ENCODE measurements around the gene C12orf54.
A peak's percentile ranks its signal among the peaks of the same experiment; 100 is the strongest.
"Not testable (repeated sequence)": the region's sequence is repeated elsewhere in the genome, so short reads cannot be mapped to it uniquely, and the experiment has no call there.

Gene C12orf54

GRCh38 chr12:48482930-48483329, 632 bp downstream of the C12orf54 start:
- H3K27ac Mint-ChIP-seq, result no peak overlapping the region
- peaks cover 22% of the 10 kb centered on the region for H3K27me3 Mint-ChIP-seq
- H3K36me3 Mint-ChIP-seq (ENCODE audit: low read depth), result no peaks in the 10 kb centered on the region
- peaks cover 4% of the 10 kb centered on the region for H3K9me3 Mint-ChIP-seq
- H3K4me1 Mint-ChIP-seq (ENCODE audit: low read depth), result no peaks in the 10 kb centered on the region
- H3K4me3 Mint-ChIP-seq, result no peak overlapping the region

GRCh38 chr12:48486261-48486660, 4.0 kb downstream of the C12orf54 start:
- Mint-ChIP-seq H3K9me3 (no peaks in the 10 kb centered on the region), H3K36me3 (ENCODE audit: low read depth) (no peaks in the 10 kb centered on the region), H3K4me1 (ENCODE audit: low read depth) (no peaks in the 10 kb centered on the region), H3K27me3 (peaks cover 26% of the 10 kb centered on the region), H3K27ac (no peak overlapping the region), H3K4me3 (no peak overlapping the region)

GRCh38 chr12:48486679-48487078, 4.4 kb downstream of the C12orf54 start:
- H3K27me3 Mint-ChIP-seq, result peaks cover 26% of the 10 kb centered on the region
- H3K4me3 Mint-ChIP-seq, result no peak overlapping the region
- no peaks in the 10 kb centered on the region for H3K9me3 Mint-ChIP-seq
- no peaks in the 10 kb centered on the region for H3K4me1 Mint-ChIP-seq (ENCODE audit: low read depth)
- no peaks in the 10 kb centered on the region for H3K36me3 Mint-ChIP-seq (ENCODE audit: low read depth)
- no peak overlapping the region for H3K27ac Mint-ChIP-seq

- H3K9me3 Mint-ChIP-seq, result no peaks in the 10 kb centered on the region
- H3K4me3 Mint-ChIP-seq, result no peak overlapping the region
- no peak overlapping the region for H3K27ac Mint-ChIP-seq
- H3K36me3 Mint-ChIP-seq (ENCODE audit: low read depth), result no peaks in the 10 kb centered on the region
- H3K27me3 Mint-ChIP-seq, result peaks cover 20% of the 10 kb centered on the region
- H3K4me1 Mint-ChIP-seq (ENCODE audit: low read depth), result no peaks in the 10 kb centered on the region
These were observed 6.7 kb downstream of the C12orf54 start for GRCh38 chr12:48489012-48489411.

GRCh38 chr12:48489456-48489855, 7.2 kb downstream of the C12orf54 start:
- not testable (repeated sequence) for H3K36me3 Mint-ChIP-seq (ENCODE audit: low read depth); H3K4me1 Mint-ChIP-seq (ENCODE audit: low read depth); H3K4me3 Mint-ChIP-seq; H3K9me3 Mint-ChIP-seq; H3K27ac Mint-ChIP-seq
- H3K27me3 Mint-ChIP-seq, result peaks cover 20% of the 10 kb centered on the region

- not testable (repeated sequence) for H3K4me1 Mint-ChIP-seq (ENCODE audit: low read depth); H3K4me3 Mint-ChIP-seq; H3K36me3 Mint-ChIP-seq (ENCODE audit: low read depth); H3K27ac Mint-ChIP-seq; H3K9me3 Mint-ChIP-seq
- peaks cover 18% of the 10 kb centered on the region for H3K27me3 Mint-ChIP-seq
These were observed 18.0 kb downstream of the C12orf54 start for GRCh38 chr12:48500281-48500680.

GRCh38 chr12:48506836-48507235, 24.5 kb downstream of the C12orf54 start:
- H3K27ac Mint-ChIP-seq; H3K36me3 Mint-ChIP-seq (ENCODE audit: low read depth); H3K4me1 Mint-ChIP-seq (ENCODE audit: low read depth); H3K9me3 Mint-ChIP-seq; H3K4me3 Mint-ChIP-seq: not testable (repeated sequence)
- peaks cover 40% of the 10 kb centered on the region for H3K27me3 Mint-ChIP-seq

GRCh38 chr12:48508987-48509386, 26.7 kb downstream of the C12orf54 start:
- no peak overlapping the region for H3K27ac Mint-ChIP-seq
- H3K4me1 Mint-ChIP-seq (ENCODE audit: low read depth), result peaks cover 21% of the 10 kb centered on the region
- peaks cover 4% of the 10 kb centered on the region for H3K9me3 Mint-ChIP-seq
- H3K4me3 Mint-ChIP-seq, result no peak overlapping the region
- H3K36me3 Mint-ChIP-seq (ENCODE audit: low read depth), result no peaks in the 10 kb centered on the region
- peaks cover 33% of the 10 kb centered on the region for H3K27me3 Mint-ChIP-seq

GRCh38 chr12:48510111-48510510, 27.8 kb downstream of the C12orf54 start:
- peaks cover 27% of the 10 kb centered on the region for H3K27me3 Mint-ChIP-seq
- no peak overlapping the region for H3K4me3 Mint-ChIP-seq
- H3K27ac Mint-ChIP-seq, result no peak overlapping the region
- peaks cover 7% of the 10 kb centered on the region for H3K9me3 Mint-ChIP-seq
- peaks cover 27% of the 10 kb centered on the region for H3K4me1 Mint-ChIP-seq (ENCODE audit: low read depth)
- H3K36me3 Mint-ChIP-seq (ENCODE audit: low read depth), result no peaks in the 10 kb centered on the region

- Mint-ChIP-seq H3K9me3 (peaks cover 8% of the 10 kb centered on the region), H3K27me3 (peaks cover 14% of the 10 kb centered on the region), H3K27ac (peak overlapping the region; percentile 90), H3K4me3 (peak overlapping the region; percentile 59), H3K36me3 (ENCODE audit: low read depth) (no peaks in the 10 kb centered on the region), H3K4me1 (ENCODE audit: low read depth) (peaks cover 28% of the 10 kb centered on the region)
These were observed 30.6 kb downstream of the C12orf54 start for GRCh38 chr12:48512855-48513254.

GRCh38 chr12:48514728-48515127, 32.4 kb downstream of the C12orf54 start:
- no peak overlapping the region for H3K27ac Mint-ChIP-seq
- peaks cover 28% of the 10 kb centered on the region for H3K4me1 Mint-ChIP-seq (ENCODE audit: low read depth)
- no peaks in the 10 kb centered on the region for H3K36me3 Mint-ChIP-seq (ENCODE audit: low read depth)
- no peak overlapping the region for H3K4me3 Mint-ChIP-seq
- H3K27me3 Mint-ChIP-seq, result peaks cover 14% of the 10 kb centered on the region
- peaks cover 8% of the 10 kb centered on the region for H3K9me3 Mint-ChIP-seq

GRCh38 chr12:48520381-48520780, 38.1 kb downstream of the C12orf54 start:
- not testable (repeated sequence) for H3K4me3 Mint-ChIP-seq; H3K9me3 Mint-ChIP-seq; H3K4me1 Mint-ChIP-seq (ENCODE audit: low read depth); H3K27me3 Mint-ChIP-seq; H3K36me3 Mint-ChIP-seq (ENCODE audit: low read depth); H3K27ac Mint-ChIP-seq

GRCh38 chr12:48525332-48525731, 43.0 kb downstream of the C12orf54 start, which contains the start of gene OR8S1:
Gene OR8S1, plus strand, starts transcription at chr12:48525632. Its CDS starts 0 bp downstream, at chr12:48525632.
- H3K9me3 Mint-ChIP-seq, result no peaks in the 10 kb centered on the region
- no peaks in the 10 kb centered on the region for H3K36me3 Mint-ChIP-seq (ENCODE audit: low read depth)
- H3K4me1 Mint-ChIP-seq (ENCODE audit: low read depth), result peaks cover 11% of the 10 kb centered on the region
- H3K27me3 Mint-ChIP-seq, result peaks cover 3% of the 10 kb centered on the region
- H3K27ac Mint-ChIP-seq, result peak within 1 kb of the TSS; percentile 59
- H3K4me3 Mint-ChIP-seq, result no peak within 1 kb of the TSS

- no peaks in the 10 kb centered on the region for H3K36me3 Mint-ChIP-seq (ENCODE audit: low read depth)
- H3K4me3 Mint-ChIP-seq, result no peak overlapping the region
- H3K4me1 Mint-ChIP-seq (ENCODE audit: low read depth), result peaks cover 29% of the 10 kb centered on the region
- H3K27me3 Mint-ChIP-seq, result peaks cover 3% of the 10 kb centered on the region
- no peak overlapping the region for H3K27ac Mint-ChIP-seq
- H3K9me3 Mint-ChIP-seq, result no peaks in the 10 kb centered on the region
These were observed 45.8 kb downstream of the C12orf54 start for GRCh38 chr12:48527891-48528670.

- Mint-ChIP-seq H3K9me3 (peaks cover 3% of the 10 kb centered on the region), H3K36me3 (ENCODE audit: low read depth) (no peaks in the 10 kb centered on the region), H3K27me3 (no peaks in the 10 kb centered on the region), H3K4me1 (ENCODE audit: low read depth) (peaks cover 22% of the 10 kb centered on the region), H3K4me3 (no peak overlapping the region), H3K27ac (no peak overlapping the region)
These were observed 50.3 kb downstream of the C12orf54 start for GRCh38 chr12:48532601-48533000.

GRCh38 chr12:48536602-48537001, 54.3 kb downstream of the C12orf54 start:
- Mint-ChIP-seq H3K4me3 (no peak overlapping the region), H3K36me3 (ENCODE audit: low read depth) (no peaks in the 10 kb centered on the region), H3K4me1 (ENCODE audit: low read depth) (peaks cover 45% of the 10 kb centered on the region), H3K27ac (no peak overlapping the region), H3K27me3 (no peaks in the 10 kb centered on the region), H3K9me3 (peaks cover 3% of the 10 kb centered on the region)
